ENCODE measurements around the gene KIF19. TPM values are rescaled to one million over a fixed set of nuclear protein-coding genes. Genes with fewer than 3 reads are reported as not detected.
A peak's percentile ranks its signal among the peaks of the same experiment; 100 is the strongest.

KIF19 gene
- total RNA-seq, 1 donor from 2014 or later = not detected

- H3K4me3 ChIP-seq (ENCODE audit: low read depth, low read length) = no peak overlapping the region
- no peak for TF ChIP-seq CTCF (IDR thresholded peaks at IDR 0.05; ENCODE audit: insufficient read depth, low read length, poor library complexity, severe bottlenecking)
- H3K36me3 ChIP-seq (ENCODE audit: control insufficient read depth, insufficient read depth, low read length) = no peaks in the 10 kb centered on the region
- DNase-seq (ENCODE audit: low read depth) = no peak
- H3K27me3 ChIP-seq (ENCODE audit: control insufficient read depth, insufficient read depth, low read length) = peaks cover 76% of the 10 kb centered on the region
These were observed 33.9 kb downstream of the KIF19 start for GRCh38 chr17:74359916-74360315.

GRCh38 chr17:74360899-74361229 lies 34.8 kb downstream of the KIF19 start:
- H3K4me3 ChIP-seq (ENCODE audit: low read depth, low read length) = no peak overlapping the region
- H3K27me3 ChIP-seq (ENCODE audit: control insufficient read depth, insufficient read depth, low read length) = peaks cover 67% of the 10 kb centered on the region
- no peak for DNase-seq (ENCODE audit: low read depth)
- H3K36me3 ChIP-seq (ENCODE audit: control insufficient read depth, insufficient read depth, low read length) = no peaks in the 10 kb centered on the region
- TF ChIP-seq CTCF (IDR thresholded peaks at IDR 0.05; ENCODE audit: insufficient read depth, low read length, poor library complexity, severe bottlenecking) = no peak

DNA sequence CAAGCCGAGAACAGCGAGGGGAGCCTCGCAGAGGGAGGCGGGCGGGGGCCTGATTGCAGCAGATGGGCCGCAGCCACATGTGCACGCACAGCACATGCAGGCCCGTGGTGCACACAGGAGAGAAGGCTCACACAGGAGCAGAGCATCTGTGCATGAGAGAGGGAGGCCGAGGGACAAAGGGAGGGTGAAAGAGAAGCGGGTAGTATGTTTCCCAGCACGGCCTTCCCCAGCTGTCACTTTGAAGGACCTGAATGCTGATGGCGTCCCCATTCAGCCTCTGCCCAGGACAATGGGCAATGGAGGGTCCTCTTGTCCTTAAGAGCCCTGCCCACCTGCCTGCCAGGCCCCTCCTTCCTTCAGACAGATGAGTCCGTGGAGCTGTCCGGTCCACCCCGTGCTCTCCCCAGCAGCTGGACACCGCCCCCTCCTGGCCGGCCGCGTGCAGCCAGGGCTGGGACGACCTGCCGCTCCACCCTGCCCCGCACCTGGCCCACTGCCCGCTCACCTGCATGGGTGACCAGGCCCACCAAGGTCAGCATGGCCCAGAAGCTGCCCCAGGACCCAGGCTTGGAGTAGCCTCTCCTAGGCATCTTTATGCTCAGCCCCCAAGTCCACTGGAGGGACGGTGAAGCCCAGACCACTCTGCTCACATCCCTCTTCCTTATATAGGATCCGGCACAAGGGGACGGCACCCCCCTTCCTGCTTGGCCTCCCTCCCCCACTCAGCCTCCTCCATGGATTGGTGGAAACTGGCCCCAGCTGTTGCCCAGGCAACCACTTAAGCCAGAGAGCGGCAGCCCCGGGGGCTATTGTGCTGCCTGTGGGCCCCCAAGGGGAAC lies 35.4 kb downstream of the KIF19 start, which contains the start of gene BTBD17:
TSS of gene BTBD17 (minus strand) at position 639 of the 839 bp plus-strand sequence. CDS start at position 590, 49 bp downstream.
- peak; percentile 69 for TF ChIP-seq CTCF (IDR thresholded peaks at IDR 0.05; ENCODE audit: insufficient read depth, low read length, poor library complexity, severe bottlenecking)
- Histone ChIP-seq H3K27me3 (ENCODE audit: control insufficient read depth, insufficient read depth, low read length) (peaks cover 61% of the 10 kb centered on the region), H3K36me3 (ENCODE audit: control insufficient read depth, insufficient read depth, low read length) (no peaks in the 10 kb centered on the region), H3K4me3 (ENCODE audit: low read depth, low read length) (no peak within 1 kb of the TSS)
- DNase-seq (ENCODE audit: low read depth) = no peak

- H3K36me3 ChIP-seq (ENCODE audit: control insufficient read depth, insufficient read depth, low read length) = no peaks in the 10 kb centered on the region
- H3K27me3 ChIP-seq (ENCODE audit: control insufficient read depth, insufficient read depth, low read length) = peaks cover 55% of the 10 kb centered on the region
- TF ChIP-seq CTCF (IDR thresholded peaks at IDR 0.05; ENCODE audit: insufficient read depth, low read length, poor library complexity, severe bottlenecking) = no peak
- H3K4me3 ChIP-seq (ENCODE audit: low read depth, low read length) = no peak overlapping the region
- no peak for DNase-seq (ENCODE audit: low read depth)
These were observed 36.0 kb downstream of the KIF19 start for GRCh38 chr17:74362069-74362405.

GRCh38 chr17:74362810-74363498 lies 36.9 kb downstream of the KIF19 start:
- no peak overlapping the region for H3K4me3 ChIP-seq (ENCODE audit: low read depth, low read length)

More at GRCh38 chr17:74362810-74363498, 36.9 kb downstream of the KIF19 start:
- H3K27me3 ChIP-seq (ENCODE audit: control insufficient read depth, insufficient read depth, low read length) = peaks cover 46% of the 10 kb centered on the region
- no peak for TF ChIP-seq CTCF (IDR thresholded peaks at IDR 0.05; ENCODE audit: insufficient read depth, low read length, poor library complexity, severe bottlenecking)
- no peaks in the 10 kb centered on the region for H3K36me3 ChIP-seq (ENCODE audit: control insufficient read depth, insufficient read depth, low read length)
- no peak for DNase-seq (ENCODE audit: low read depth)

Measured in kidney epithelial cell (primary cell).